VCaP (cell line): ENCODE measurements around the gene GGCX.

Experiments used
- H3K27ac ChIP-seq: fragments of 450-650 bp; 2 replicates; pipeline ENCODE4 v1.5.1; 2017
- TF ChIP-seq, protein P1 (sequence below): fragments of 450-650 bp; conservative IDR thresholded peaks from 2 replicates; pipeline ENCODE4 v1.5.1; 2017; ENCODE audit warnings: mild to moderate bottlenecking, moderate library complexity

GGCX gene

GRCh38 chr2:85590950-85591349, 29.7 kb upstream of the GGCX start:
- no peak overlapping the region for H3K27ac ChIP-seq

GRCh38 chr2:85589982-85590791, 28.9 kb upstream of the GGCX start:
- H3K27ac ChIP-seq = 0 out of 2 replicates have a peak overlapping the region, but pooled peaks have one; percentile 2
- TF ChIP-seq, protein P1, sequence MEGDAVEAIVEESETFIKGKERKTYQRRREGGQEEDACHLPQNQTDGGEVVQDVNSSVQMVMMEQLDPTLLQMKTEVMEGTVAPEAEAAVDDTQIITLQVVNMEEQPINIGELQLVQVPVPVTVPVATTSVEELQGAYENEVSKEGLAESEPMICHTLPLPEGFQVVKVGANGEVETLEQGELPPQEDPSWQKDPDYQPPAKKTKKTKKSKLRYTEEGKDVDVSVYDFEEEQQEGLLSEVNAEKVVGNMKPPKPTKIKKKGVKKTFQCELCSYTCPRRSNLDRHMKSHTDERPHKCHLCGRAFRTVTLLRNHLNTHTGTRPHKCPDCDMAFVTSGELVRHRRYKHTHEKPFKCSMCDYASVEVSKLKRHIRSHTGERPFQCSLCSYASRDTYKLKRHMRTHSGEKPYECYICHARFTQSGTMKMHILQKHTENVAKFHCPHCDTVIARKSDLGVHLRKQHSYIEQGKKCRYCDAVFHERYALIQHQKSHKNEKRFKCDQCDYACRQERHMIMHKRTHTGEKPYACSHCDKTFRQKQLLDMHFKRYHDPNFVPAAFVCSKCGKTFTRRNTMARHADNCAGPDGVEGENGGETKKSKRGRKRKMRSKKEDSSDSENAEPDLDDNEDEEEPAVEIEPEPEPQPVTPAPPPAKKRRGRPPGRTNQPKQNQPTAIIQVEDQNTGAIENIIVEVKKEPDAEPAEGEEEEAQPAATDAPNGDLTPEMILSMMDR = no peak

More at GRCh38 chr2:85590950-85591349, 29.7 kb upstream of the GGCX start:
- TF ChIP-seq, protein P1 = no peak

DNA sequence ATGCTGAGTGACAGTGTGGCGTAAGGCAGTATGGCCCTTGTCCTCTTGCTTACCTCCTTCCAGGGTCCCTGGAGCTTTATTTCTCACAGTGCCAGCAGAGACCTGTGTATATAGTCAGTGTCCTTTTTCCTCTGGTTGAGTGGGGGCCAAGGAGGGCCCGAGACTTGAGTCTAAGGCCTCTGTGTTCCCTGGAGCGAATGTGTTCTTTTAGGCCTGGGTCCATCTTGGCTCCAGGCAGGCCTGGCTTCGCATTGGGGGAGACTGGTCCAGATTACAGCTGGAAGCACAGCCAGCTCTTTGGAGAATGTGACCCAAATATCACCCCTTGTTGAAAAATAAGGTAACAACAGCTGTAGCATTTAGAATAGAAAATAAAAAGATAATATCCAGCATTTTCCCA, 27.9 kb upstream of the GGCX start:
- no peak overlapping the region for H3K27ac ChIP-seq
- TF ChIP-seq, protein P1 = no peak

DNA sequence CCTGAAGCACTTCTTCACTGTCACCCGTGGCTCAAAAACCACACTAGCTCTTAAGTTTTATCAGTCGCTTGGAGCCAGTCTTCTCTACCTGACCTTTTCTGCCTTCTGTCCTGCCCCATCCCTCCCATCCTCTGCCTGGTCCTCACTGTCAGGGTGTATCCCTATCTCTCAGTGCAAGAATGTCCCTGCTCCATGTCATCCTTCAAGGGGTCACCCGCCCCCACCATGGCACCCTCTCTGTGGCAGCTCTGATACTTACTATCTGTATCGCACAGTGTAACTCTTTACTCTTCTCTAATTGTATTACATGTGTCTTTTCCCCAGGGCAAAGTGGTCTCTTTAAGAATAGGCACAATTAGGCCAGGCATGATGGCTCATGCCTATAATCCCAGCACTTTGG, 27.4 kb upstream of the GGCX start:
- TF ChIP-seq, protein P1 = no peak
- no peak overlapping the region for H3K27ac ChIP-seq

- no peak overlapping the region for H3K27ac ChIP-seq
- TF ChIP-seq, protein P1 = no peak
These were observed 26.9 kb upstream of the GGCX start for GRCh38 chr2:85588236-85588635.

- no peak overlapping the region for H3K27ac ChIP-seq
- TF ChIP-seq, protein P1 = no peak
These were observed 24.4 kb upstream of the GGCX start for GRCh38 chr2:85585781-85586105.

GRCh38 chr2:85584857-85585780, 23.8 kb upstream of the GGCX start:
- TF ChIP-seq, protein P1 = no peak
- H3K27ac ChIP-seq = no peak overlapping the region
